ENCODE data around the gene RASSF7.
A peak's percentile ranks its signal among the peaks of the same experiment; 100 is the strongest.
"Not testable (repeated sequence)": the region's sequence is repeated elsewhere in the genome, so short reads cannot be mapped to it uniquely, and the experiment has no call there.

Gene RASSF7

GRCh38 chr11:560305-561147 is at the start of gene RASSF7, which contains the start of gene LMNTD2:
TSS of gene RASSF7 (plus strand) at chr11:560970. CDS start at chr11:561769, 799 bp downstream.
TSS of gene LMNTD2 (minus strand) at chr11:560738. CDS start at chr11:560716, 22 bp downstream.
- DNase-seq (ENCODE audit: extremely low read depth in 1 of 2, low read depth in 1 of 2), result peak; percentile 90 to 91

- no peak for DNase-seq (ENCODE audit: extremely low read depth in 1 of 2, low read depth in 1 of 2)
Observed at GRCh38 chr11:512761-513595, 47.8 kb upstream of the RASSF7 start.

GRCh38 chr11:514606-515005 is 46.2 kb upstream of the RASSF7 start:
- DNase-seq (ENCODE audit: extremely low read depth in 1 of 2, low read depth in 1 of 2), result no peak

DNA sequence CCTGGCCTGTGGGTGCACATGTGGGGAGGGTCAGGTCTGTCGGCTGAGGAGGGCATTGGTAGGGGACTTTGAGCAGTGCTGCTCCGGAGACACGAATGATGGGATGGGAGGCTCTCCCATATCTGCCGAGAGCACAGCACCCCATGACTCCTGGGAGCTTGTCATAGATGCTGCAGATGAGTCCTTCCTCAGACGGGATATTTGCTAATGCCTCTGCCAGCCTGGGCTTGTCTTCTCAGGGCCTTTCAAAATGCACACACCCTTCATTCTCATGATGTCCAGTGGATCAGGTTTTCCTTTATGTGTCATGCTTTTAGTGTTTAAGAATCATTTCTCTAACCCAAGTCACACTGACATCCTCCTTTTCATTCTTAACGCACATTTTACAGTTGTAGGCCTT is 45.6 kb upstream of the RASSF7 start:
- no peak for DNase-seq (ENCODE audit: extremely low read depth in 1 of 2, low read depth in 1 of 2)

DNA sequence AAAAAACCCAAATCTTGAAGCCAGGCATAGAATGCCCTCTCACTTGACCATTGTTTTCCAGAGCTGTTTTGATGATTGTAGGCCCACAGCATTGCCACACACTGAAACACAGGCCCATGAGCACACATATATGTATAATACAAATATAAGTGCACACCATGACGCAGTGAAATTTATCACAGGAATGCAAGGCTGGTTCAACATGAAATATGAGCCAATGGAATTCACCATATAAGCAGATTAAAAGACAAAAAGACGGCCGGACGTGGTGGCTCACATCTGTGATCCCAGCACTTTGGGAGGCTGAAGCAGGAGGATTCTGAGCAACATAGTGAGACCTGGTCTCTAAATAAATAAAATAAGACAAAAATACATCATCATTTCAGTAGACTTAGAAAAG is 44.4 kb upstream of the RASSF7 start:
- no peak for DNase-seq (ENCODE audit: extremely low read depth in 1 of 2, low read depth in 1 of 2)

DNA sequence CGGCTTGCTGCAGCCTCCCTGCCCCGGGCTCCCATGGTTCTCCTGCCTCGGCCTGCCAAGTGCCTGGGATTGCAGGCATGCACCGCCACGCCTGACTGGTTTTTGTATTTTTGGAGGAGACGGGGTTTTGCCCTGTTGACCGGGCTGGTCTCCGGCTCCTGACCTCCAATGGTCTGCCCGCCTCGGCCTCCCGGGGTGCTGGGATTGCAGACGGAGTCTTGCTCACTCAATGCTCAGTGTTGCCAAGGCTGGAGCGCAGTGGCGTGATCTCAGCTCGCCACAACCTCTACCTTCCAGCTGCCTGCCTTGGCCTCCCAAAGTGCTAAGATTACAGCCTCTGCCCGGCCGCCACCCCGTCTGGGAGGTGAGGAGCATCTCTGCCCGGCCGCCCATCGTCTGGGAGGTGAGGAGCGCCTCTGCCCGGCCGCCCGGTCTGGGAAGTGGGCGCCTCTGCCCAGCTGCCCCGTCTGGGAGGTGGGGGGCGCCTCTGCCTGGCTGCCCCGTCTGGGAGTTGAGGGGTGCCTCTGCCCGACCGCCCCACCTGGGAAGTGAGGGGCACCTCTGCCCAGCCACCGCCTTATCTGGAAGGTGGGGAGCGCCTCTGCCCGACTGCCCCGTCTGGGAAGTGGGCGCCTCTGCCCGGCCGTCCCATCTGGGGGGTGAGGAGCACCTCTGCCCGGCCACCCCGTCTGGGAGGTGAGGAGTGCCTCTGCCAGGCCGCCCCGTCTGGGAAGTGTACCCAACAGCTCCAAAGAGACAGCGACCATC is 43.7 kb upstream of the RASSF7 start:
- not testable (repeated sequence) for DNase-seq (ENCODE audit: extremely low read depth in 1 of 2, low read depth in 1 of 2)

DNA sequence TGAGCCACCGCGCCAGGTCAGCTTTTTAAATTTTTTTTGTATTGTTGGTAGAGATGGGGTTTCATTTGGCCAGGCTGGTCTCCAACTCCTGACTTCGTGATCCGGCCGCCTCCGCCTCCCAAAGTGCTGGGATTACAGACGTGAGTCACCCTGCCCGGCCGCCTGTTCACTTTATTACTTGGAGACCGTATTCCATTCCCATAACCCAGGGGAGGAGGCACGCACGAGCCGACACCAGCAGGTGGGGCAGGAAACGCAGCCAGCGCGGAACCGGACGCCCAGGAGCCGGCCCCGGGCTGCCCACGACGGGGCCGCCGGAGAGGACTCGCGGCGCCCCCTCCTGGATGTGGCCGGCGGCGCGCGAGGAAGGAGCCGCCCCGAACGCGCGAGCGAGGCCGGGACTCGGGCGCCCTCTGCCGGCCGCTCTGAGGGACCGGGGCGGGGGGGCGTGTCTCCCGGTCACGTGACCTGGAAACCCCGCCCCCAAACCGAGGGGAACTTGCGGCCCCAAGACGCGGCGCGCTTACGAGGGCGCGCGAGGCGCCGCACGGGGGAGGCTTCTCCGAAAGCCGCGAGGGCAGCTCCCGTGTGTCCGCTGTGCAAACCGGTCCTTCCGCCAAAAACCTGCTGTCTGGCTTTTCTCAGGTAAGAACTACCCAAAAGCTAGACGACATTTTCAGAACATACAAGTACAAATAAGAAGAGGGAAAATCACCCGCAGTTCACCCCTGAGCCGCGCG is 42.1 kb upstream of the RASSF7 start:
- DNase-seq (ENCODE audit: extremely low read depth in 1 of 2, low read depth in 1 of 2), result peak; percentile 59 to 82

DNA sequence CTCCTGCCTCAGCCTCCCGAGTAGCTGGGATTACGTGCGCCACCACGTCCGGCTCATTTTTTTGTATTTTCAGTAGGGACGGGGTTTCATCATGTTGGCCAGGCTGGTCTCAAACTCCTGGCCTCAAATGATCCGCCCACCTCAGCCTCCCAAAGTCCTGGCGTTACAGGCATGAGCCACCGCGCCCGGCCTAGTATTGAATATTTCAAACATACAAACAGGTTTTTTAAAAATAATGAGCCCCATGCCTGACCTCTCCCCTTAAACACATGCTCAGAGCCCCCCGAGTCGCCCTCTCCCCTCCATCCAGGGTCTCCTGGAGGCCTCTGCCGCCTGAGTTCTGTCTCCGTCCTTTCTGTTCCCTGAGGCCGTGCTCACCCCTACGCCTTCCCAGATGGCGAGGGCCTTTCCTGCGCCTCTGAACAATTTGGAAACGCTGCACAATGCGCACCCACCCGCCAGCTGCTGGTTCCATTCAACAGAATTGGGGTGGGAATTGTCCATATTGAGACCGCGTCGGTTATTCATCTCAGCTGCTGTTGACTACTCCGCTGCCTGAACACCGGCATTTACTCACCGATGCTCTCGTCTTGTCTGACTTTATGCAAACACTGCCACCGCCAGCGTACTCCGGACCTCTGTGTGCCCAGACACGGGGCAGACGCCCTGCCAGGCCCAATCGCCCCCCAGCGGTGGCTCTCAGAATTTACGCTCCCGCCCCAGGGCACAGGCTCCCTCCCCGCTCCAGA is 40.2 kb upstream of the RASSF7 start:
- DNase-seq (ENCODE audit: extremely low read depth in 1 of 2, low read depth in 1 of 2), result no peak

DNA sequence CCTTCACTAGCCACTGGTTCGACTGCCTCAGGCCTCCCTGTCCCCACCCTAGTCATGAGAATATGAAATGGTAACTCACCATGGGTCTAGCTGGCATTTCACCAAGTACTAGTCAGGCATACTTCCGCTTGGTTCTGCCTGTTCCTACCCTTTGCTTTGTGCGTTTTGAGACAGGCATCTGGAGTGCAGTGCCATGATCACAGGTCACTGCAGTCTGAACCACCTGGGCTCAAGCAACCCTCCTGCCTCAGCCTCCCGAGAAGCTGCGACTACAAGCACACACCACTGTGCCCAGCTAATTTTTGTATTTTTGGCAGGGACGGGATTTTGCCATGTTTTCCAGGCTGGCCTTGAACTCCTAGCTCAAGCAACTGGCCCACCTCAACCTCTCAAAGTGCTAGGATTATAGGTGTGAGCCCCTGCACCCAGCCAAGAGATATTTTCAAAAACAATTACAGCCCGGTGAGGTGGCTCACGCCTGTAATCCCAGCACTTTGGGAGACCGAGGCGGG is 39.5 kb upstream of the RASSF7 start:
- DNase-seq (ENCODE audit: extremely low read depth in 1 of 2, low read depth in 1 of 2), result no peak

- no peak for DNase-seq (ENCODE audit: extremely low read depth in 1 of 2, low read depth in 1 of 2)
Observed at GRCh38 chr11:526192-526591, 34.6 kb upstream of the RASSF7 start.

- no peak for DNase-seq (ENCODE audit: extremely low read depth in 1 of 2, low read depth in 1 of 2)
Observed at GRCh38 chr11:528166-528814, 32.5 kb upstream of the RASSF7 start.

DNA sequence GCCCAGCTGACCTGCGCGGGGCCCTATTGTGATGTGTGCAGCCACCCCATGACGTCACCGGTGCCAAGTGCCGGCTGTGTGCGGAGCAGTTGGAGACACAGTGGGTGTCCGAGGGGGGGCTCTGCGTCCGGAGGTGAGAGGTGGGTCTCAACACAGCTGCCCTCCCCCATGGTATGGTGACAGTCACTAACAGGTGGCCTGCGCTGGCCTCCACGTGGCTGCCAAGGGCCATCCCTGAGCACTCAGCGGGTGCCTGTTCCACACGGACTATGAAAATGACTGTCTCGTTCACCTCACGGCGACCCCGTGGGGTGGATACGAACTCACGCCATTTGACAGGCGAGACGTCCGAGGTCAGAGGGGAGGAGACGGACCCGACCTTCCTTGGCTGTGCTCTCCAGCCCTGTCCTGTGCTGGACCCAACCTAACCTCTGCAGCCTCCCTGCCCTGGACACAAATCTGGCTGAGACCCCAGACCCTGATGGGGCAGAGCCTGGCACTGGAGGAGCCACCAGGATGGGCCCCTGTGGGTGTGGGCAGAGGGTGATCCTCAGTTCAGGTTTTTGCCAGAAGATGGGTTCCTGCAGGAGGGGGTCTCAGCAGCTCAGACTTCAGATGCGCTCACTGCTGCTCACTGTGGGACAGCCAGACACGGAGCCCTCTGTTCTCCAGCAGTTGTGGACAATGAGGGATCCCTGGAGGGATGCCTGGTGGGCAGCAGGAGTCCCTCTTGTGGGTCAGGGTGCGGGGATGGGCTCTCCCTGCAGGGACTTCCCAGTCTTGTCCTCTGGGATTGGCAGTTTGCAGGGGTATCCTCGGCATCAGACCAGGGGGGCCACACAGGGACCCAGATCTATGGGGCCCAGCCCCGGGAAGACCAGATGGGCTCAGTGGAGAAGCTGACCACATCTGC is 31.7 kb upstream of the RASSF7 start:
- no peak for DNase-seq (ENCODE audit: extremely low read depth in 1 of 2, low read depth in 1 of 2)

- DNase-seq (ENCODE audit: extremely low read depth in 1 of 2, low read depth in 1 of 2), result no peak
Observed at GRCh38 chr11:529728-530411, 30.9 kb upstream of the RASSF7 start.

DNA sequence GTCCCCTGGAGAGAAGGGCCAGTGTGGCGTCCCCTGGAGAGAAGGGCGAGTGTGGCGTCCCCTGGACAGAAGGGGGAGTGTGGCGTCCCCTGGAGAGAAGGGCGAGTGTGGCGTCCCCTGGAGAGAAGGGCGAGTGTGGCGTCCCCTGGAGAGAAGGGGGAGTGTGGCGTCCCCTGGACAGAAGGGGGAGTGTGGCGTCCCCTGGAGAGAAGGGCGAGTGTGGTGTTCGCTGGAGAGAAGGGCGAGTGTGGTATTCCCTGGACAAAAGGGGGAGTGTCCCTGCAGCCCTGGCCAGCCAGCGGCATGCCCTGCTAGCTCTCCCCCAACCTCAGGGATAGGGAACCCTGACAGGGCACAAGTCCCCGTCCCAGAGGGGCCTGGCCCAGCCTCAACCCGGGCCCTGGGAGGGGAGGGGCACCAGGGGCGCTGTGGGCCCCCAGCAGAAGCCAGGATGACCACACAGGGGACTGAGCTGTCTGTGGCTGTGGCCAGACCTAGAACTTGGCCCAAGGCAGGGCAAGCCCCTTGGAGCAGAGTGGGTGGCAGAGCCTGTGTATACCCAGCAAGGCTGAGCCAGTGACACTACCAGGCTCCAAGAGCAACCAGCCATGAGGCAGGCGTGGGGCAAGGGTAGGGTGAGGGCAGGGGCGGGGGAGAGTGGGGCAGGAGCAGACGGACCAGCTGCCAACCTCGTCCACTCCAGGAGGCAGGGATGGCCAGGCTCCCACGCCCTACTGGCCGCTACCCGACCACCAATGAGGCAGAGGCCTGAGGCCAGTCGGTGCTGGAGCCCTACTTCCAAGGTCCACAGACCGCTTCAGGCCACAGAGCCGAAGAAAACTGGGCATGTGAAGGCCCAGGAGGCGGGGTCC is 29.6 kb upstream of the RASSF7 start:
- no peak for DNase-seq (ENCODE audit: extremely low read depth in 1 of 2, low read depth in 1 of 2)

DNA sequence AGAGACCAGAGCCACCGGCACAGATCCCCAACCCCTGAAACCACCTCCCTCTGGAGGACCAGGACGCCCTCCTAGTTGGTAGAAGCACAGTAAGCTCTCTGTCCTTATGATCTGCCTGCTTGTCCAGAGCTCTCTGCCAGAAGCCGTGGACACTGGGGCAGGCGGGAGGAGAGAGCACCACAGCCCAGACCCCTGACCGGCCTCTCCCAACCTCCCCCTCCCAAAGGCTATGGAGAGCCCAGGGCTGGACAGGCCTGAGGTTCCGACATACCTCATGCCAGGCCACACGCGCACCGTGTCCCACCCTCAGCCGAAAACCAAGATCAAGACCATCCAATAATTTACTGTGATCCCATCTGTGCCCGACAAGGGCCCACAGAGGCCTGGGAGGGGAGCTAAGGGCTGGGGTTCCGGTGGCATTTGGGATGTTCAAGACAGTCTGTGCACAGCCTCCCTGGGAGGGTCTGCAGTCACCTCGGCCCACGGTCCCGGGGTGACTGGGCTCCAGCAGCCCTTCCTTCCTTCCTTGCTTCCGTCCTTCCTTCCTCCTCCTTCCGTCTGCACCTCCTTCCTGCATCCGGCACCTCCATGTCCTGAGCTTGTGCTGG is 28.7 kb upstream of the RASSF7 start:
- no peak for DNase-seq (ENCODE audit: extremely low read depth in 1 of 2, low read depth in 1 of 2)

GRCh38 chr11:532527-532985 is 28.2 kb upstream of the RASSF7 start:
- DNase-seq (ENCODE audit: extremely low read depth in 1 of 2, low read depth in 1 of 2), result no peak
